AG09309 (cell line): ENCODE measurements around the gene TEX2.

ENCODE experiments used
- DNase-seq: peaks from one replicate; pipeline ENCODE4 v3.0.0-alpha.2; 2010; ENCODE audit warnings: low read depth
- H3K4me3 ChIP-seq: 2 replicates; pipeline ENCODE4 v1.5.1; 2011; ENCODE audit warnings: mild to moderate bottlenecking, low read depth, low read length, moderate library complexity; ENCODE audit not compliant: control insufficient read depth
- CTCF ChIP-seq: IDR thresholded peaks from 2 replicates; pipeline ENCODE4 v1.5.1; 2011; ENCODE audit warnings: mild to moderate bottlenecking, low read depth, low read length, inconsistent platforms; ENCODE audit not compliant: insufficient read depth, control insufficient read depth; ENCODE audit errors: missing control alignments

The TEX2 gene

DNA sequence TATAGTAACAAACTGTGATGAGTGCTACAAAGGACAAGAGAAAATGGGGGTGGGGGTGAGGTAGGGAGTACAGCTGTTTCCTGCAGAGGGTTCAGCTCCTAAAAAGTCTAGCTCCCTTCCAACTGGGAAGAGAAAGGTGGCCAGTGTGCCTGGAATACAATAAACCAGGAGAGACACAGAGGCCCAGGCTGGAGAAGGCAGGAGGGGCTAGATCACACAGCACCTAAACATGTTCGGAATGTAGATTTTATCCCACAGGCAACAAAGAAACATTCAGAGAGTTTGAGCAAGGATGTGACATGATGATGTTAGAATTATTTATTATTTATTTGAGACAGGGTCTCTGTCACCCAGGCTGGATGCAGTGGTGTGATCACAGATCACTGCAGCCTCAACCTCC lies 10.2 kb downstream of the TEX2 start:
- H3K4me3 ChIP-seq, result no peak overlapping the region
- no peak for DNase-seq
- TF ChIP-seq CTCF, result no peak

DNA sequence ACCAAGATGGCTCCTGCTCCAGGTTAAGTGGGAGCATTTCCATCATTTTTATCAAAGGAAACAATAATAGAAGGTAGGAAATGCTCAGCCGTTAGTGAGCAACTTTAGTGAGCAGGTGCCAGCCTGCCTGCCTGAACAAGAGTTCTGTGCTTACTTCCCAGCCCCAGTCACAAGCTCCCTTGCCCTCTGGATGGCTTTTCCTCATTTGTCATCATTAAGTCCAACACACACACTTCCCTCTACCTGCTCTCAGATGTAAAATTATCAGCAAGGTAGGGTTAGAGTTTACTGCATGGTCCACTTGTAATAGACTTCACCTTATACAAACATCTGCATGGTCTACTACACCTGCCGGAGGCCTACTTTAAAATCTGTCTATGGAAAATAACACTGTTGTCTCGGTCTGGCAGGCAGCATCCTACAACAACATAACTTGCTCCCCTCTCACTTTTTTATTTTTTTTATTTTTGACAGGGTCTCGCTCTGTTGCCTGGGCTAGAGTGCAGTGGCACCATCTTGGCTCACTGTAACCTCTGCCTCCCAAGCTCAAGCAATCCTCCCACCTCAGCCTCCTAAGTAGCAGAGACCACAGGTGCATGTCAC lies 12.7 kb downstream of the TEX2 start:
- no peak for TF ChIP-seq CTCF
- H3K4me3 ChIP-seq, result no peak overlapping the region
- no peak for DNase-seq

DNA sequence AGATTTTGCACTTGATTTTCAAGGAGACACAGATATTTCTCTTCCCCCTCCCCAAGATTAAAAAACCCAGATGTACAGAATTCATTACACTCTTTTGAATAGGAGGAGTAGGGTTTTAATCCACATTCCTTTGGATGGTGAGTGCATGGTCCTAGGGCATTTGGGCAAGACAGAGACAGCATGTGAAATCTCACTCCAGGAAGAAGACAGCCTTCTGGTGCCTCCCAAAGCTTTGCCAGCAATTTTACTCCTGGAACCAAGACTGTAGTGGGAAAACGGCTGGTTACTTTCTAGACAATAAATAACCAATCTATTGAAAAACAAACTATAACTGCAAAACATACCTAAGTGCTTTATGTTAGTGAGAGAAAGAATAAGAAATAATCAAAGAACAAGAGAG lies 15.2 kb downstream of the TEX2 start:
- TF ChIP-seq CTCF, result no peak
- H3K4me3 ChIP-seq, result no peak overlapping the region
- DNase-seq, result no peak

GRCh38 chr17:64245218-64246145 lies 17.6 kb downstream of the TEX2 start:
- TF ChIP-seq CTCF, result no peak
- no peak overlapping the region for H3K4me3 ChIP-seq
- no peak for DNase-seq

DNA sequence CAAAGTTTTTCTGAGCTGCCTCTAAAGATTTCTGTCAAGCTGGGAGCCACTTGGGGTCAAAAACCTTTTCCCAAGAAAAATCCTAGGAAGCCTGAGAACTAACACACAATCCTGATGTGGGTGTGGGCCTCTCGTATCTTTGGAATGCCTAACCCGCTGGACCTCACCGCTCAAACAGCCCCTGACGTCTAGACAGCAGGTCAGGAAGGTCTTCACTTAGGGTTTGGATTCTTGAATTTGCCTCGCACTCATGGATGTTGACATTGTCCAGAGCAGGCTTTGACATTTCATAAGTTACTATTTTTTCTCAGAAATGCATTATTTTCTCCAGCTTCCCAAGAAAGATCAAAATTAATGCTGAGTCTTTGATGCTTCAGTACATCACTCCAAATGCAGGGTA lies 18.9 kb downstream of the TEX2 start:
- no peak for TF ChIP-seq CTCF
- DNase-seq, result no peak
- H3K4me3 ChIP-seq, result no peak overlapping the region

- DNase-seq, result no peak
- TF ChIP-seq CTCF, result no peak
- no peak overlapping the region for H3K4me3 ChIP-seq
Measured at GRCh38 chr17:64243340-64243739, 19.7 kb downstream of the TEX2 start.
